IPS-15b (cell line): Measurements from ENCODE around the gene SRPX.

Source experiments
- H3K27me3 ChIP-seq: one replicate; pipeline ENCODE4 v1.6.1; 2013; ENCODE audit warnings: low read length; ENCODE audit not compliant: control insufficient read depth, insufficient read depth
- H3K36me3 ChIP-seq: one replicate; pipeline ENCODE4 v1.6.1; 2013; ENCODE audit warnings: low read length; ENCODE audit not compliant: control insufficient read depth, insufficient read depth
- H3K4me1 ChIP-seq: one replicate; pipeline ENCODE4 v1.6.1; 2013; ENCODE audit warnings: mild to moderate bottlenecking, low read length; ENCODE audit not compliant: control insufficient read depth, insufficient read depth
- H3K4me3 ChIP-seq: one replicate; pipeline ENCODE4 v1.5.1; 2013; ENCODE audit warnings: low read depth, low read length
- H3K9ac ChIP-seq: one replicate; pipeline ENCODE4 v1.6.1; 2013; ENCODE audit warnings: low read depth, mild to moderate bottlenecking, low read length
- H3K9me3 ChIP-seq: one replicate; pipeline ENCODE4 v1.6.1; 2013; ENCODE audit warnings: mild to moderate bottlenecking, low read length; ENCODE audit not compliant: control insufficient read depth, insufficient read depth

SRPX gene

GRCh38 chrX:38232079-38232686 lies 11.5 kb upstream of the SRPX start:
- Histone ChIP-seq H3K4me1 (no peaks in the 10 kb centered on the region), H3K27me3 (no peaks in the 10 kb centered on the region), H3K36me3 (no peaks in the 10 kb centered on the region), H3K9me3 (no peaks in the 10 kb centered on the region), H3K9ac (no peak overlapping the region), H3K4me3 (no peak overlapping the region)

- Histone ChIP-seq H3K4me1 (no peaks in the 10 kb centered on the region), H3K36me3 (no peaks in the 10 kb centered on the region), H3K9ac (no peak overlapping the region), H3K27me3 (peaks cover 20% of the 10 kb centered on the region), H3K9me3 (no peaks in the 10 kb centered on the region), H3K4me3 (no peak overlapping the region)
Measured at GRCh38 chrX:38225093-38225492, 4.4 kb upstream of the SRPX start.

GRCh38 chrX:38224160-38224559 lies 3.5 kb upstream of the SRPX start:
- no peaks in the 10 kb centered on the region for H3K4me1 ChIP-seq

GRCh38 chrX:38221391-38221929 lies 789 bp upstream of the SRPX start:
- Histone ChIP-seq H3K27me3 (peaks cover 24% of the 10 kb centered on the region), H3K4me3 (peak overlapping the region; percentile 55), H3K36me3 (no peaks in the 10 kb centered on the region), H3K4me1 (no peaks in the 10 kb centered on the region), H3K9ac (peak overlapping the region; percentile 12), H3K9me3 (no peaks in the 10 kb centered on the region)

More at GRCh38 chrX:38224160-38224559, 3.5 kb upstream of the SRPX start:
- H3K36me3 ChIP-seq: no peaks in the 10 kb centered on the region
- H3K27me3 ChIP-seq: peaks cover 24% of the 10 kb centered on the region
- H3K4me3 ChIP-seq: no peak overlapping the region
- H3K9me3 ChIP-seq: no peaks in the 10 kb centered on the region
- no peak overlapping the region for H3K9ac ChIP-seq

GRCh38 chrX:38220024-38220414 lies 652 bp downstream of the SRPX start:
- peak overlapping the region; percentile 55 for H3K4me3 ChIP-seq
- H3K9me3 ChIP-seq: no peaks in the 10 kb centered on the region
- no peak overlapping the region for H3K9ac ChIP-seq
- peaks cover 24% of the 10 kb centered on the region for H3K27me3 ChIP-seq
- no peaks in the 10 kb centered on the region for H3K36me3 ChIP-seq
- H3K4me1 ChIP-seq: no peaks in the 10 kb centered on the region

- Histone ChIP-seq H3K36me3 (no peaks in the 10 kb centered on the region), H3K27me3 (peaks cover 12% of the 10 kb centered on the region), H3K9ac (no peak overlapping the region), H3K4me3 (no peak overlapping the region), H3K9me3 (no peaks in the 10 kb centered on the region), H3K4me1 (no peaks in the 10 kb centered on the region)
Measured at GRCh38 chrX:38216642-38217041, 4.0 kb downstream of the SRPX start.

GRCh38 chrX:38214551-38215531 lies 5.8 kb downstream of the SRPX start:
- Histone ChIP-seq H3K9ac (no peak overlapping the region), H3K36me3 (no peaks in the 10 kb centered on the region), H3K27me3 (peaks cover 5% of the 10 kb centered on the region), H3K4me1 (no peaks in the 10 kb centered on the region), H3K9me3 (no peaks in the 10 kb centered on the region), H3K4me3 (no peak overlapping the region)

GRCh38 chrX:38214044-38214443 lies 6.6 kb downstream of the SRPX start:
- Histone ChIP-seq H3K36me3 (no peaks in the 10 kb centered on the region), H3K9ac (no peak overlapping the region), H3K4me1 (no peaks in the 10 kb centered on the region), H3K9me3 (no peaks in the 10 kb centered on the region), H3K4me3 (no peak overlapping the region), H3K27me3 (no peaks in the 10 kb centered on the region)

GRCh38 chrX:38211891-38212635 lies 8.6 kb downstream of the SRPX start:
- Histone ChIP-seq H3K27me3 (no peaks in the 10 kb centered on the region), H3K9ac (no peak overlapping the region), H3K36me3 (no peaks in the 10 kb centered on the region), H3K4me1 (no peaks in the 10 kb centered on the region), H3K4me3 (no peak overlapping the region), H3K9me3 (no peaks in the 10 kb centered on the region)

- H3K4me3 ChIP-seq: no peak overlapping the region
- no peaks in the 10 kb centered on the region for H3K9me3 ChIP-seq
- H3K36me3 ChIP-seq: no peaks in the 10 kb centered on the region
- peaks cover 2% of the 10 kb centered on the region for H3K4me1 ChIP-seq
- no peaks in the 10 kb centered on the region for H3K27me3 ChIP-seq
- H3K9ac ChIP-seq: no peak overlapping the region
Measured at GRCh38 chrX:38206542-38206941, 14.1 kb downstream of the SRPX start.

GRCh38 chrX:38206036-38206435 lies 14.6 kb downstream of the SRPX start:
- H3K9ac ChIP-seq: no peak overlapping the region

More at GRCh38 chrX:38206036-38206435, 14.6 kb downstream of the SRPX start:
- no peaks in the 10 kb centered on the region for H3K9me3 ChIP-seq
- H3K4me1 ChIP-seq: peaks cover 2% of the 10 kb centered on the region
- H3K4me3 ChIP-seq: no peak overlapping the region
- no peaks in the 10 kb centered on the region for H3K36me3 ChIP-seq
- no peaks in the 10 kb centered on the region for H3K27me3 ChIP-seq
